ENCODE measurements around the gene GLOD5.

Gene GLOD5

GRCh38 chrX:48786341-48786800 lies 24.8 kb downstream of the GLOD5 start, which contains the start of gene GATA1:
Gene GATA1, plus strand, starts transcription at chrX:48786590. Its CDS starts 4,520 bp downstream, at chrX:48791110.
- TF ChIP-seq, protein P1, sequence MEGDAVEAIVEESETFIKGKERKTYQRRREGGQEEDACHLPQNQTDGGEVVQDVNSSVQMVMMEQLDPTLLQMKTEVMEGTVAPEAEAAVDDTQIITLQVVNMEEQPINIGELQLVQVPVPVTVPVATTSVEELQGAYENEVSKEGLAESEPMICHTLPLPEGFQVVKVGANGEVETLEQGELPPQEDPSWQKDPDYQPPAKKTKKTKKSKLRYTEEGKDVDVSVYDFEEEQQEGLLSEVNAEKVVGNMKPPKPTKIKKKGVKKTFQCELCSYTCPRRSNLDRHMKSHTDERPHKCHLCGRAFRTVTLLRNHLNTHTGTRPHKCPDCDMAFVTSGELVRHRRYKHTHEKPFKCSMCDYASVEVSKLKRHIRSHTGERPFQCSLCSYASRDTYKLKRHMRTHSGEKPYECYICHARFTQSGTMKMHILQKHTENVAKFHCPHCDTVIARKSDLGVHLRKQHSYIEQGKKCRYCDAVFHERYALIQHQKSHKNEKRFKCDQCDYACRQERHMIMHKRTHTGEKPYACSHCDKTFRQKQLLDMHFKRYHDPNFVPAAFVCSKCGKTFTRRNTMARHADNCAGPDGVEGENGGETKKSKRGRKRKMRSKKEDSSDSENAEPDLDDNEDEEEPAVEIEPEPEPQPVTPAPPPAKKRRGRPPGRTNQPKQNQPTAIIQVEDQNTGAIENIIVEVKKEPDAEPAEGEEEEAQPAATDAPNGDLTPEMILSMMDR (conservative IDR thresholded peaks at IDR 0.05; ENCODE audit: low read depth, low read length): no peak
- no peak within 1 kb of the TSS for H3K4me3 ChIP-seq (ENCODE audit: low read length)
- no peak for DNase-seq (ENCODE audit: low read depth)

- no peak for DNase-seq (ENCODE audit: low read depth)
- TF ChIP-seq, protein P1 (conservative IDR thresholded peaks at IDR 0.05; ENCODE audit: low read depth, low read length): no peak
- no peak overlapping the region for H3K4me3 ChIP-seq (ENCODE audit: low read length)
Measured at GRCh38 chrX:48786825-48787504, 25.4 kb downstream of the GLOD5 start.

- no peak for DNase-seq (ENCODE audit: low read depth)
- no peak overlapping the region for H3K4me3 ChIP-seq (ENCODE audit: low read length)
- TF ChIP-seq, protein P1 (conservative IDR thresholded peaks at IDR 0.05; ENCODE audit: low read depth, low read length): no peak
Measured at GRCh38 chrX:48787505-48788443, 26.2 kb downstream of the GLOD5 start.

DNA sequence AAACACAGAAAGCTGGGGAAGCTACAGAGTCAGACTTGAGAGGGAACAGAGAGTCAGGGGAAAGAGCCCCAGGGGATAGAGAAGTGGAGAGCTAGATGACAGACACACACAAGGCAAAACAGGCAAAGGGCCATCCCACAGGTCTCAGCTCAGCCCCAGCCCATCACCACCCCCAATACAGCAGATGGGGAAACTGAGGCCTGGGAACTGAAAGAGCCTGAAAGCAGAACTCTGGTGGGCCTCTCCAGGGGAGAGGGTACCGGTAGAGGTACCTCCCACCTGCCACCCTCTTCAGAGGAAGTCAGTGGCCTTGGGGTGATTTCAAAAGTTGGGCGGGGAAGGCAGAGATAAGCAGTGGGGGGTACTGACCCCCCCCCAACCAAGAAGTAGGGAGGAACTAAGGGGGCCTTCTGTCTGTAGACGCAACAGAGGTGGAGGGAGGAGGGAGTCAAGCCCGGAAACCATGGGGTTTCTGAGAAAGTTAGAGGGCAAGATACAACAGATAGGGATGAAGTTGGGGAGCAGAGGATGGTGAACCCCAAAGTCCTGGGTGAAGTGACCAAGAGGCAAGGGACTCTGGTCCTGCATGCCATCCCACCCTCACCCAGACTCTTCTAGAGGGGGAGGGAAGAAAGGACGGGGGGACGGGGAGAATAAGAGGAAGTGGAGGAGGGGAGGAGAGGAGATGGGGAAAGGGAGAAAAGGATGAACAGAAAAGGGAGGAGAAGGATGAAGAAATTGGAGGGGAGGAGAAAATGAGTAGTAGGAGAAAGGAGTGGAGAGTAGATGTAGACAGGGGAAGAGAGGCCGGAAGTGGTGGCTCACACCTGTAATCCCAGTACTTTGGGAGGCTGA lies 28.0 kb downstream of the GLOD5 start:
- no peak overlapping the region for H3K4me3 ChIP-seq (ENCODE audit: low read length)
- TF ChIP-seq, protein P1 (conservative IDR thresholded peaks at IDR 0.05; ENCODE audit: low read depth, low read length): no peak
- no peak for DNase-seq (ENCODE audit: low read depth)

GRCh38 chrX:48790477-48790876 lies 28.9 kb downstream of the GLOD5 start:
- H3K4me3 ChIP-seq (ENCODE audit: low read length): no peak overlapping the region
- DNase-seq (ENCODE audit: low read depth): no peak
- TF ChIP-seq, protein P1 (conservative IDR thresholded peaks at IDR 0.05; ENCODE audit: low read depth, low read length): no peak

DNA sequence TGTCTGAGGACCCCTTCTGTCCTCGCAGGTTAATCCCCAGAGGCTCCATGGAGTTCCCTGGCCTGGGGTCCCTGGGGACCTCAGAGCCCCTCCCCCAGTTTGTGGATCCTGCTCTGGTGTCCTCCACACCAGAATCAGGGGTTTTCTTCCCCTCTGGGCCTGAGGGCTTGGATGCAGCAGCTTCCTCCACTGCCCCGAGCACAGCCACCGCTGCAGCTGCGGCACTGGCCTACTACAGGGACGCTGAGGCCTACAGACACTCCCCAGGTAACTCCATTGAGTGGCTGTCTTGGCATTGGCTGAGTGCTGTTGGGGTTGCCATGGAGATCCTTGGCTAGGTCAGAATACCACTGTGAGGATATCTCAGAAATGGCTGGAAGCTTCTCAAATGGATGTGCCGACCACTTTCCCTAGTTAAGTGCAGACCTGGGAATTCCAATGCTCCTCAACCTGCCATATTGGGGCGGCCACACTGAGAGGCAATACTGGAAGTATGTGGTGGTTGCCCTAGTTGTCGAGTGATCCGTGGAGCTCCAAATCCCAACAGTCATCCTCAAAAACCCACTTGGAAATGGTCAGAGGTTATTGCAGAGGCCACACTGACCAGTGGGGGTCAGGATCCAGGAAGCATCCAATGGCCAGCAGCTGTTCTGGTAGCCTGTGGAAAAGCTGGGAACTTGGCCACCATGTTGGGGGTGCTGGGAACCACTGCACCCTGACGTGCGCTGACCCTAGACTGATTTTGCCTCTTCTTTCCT lies 29.7 kb downstream of the GLOD5 start:
- TF ChIP-seq, protein P1 (conservative IDR thresholded peaks at IDR 0.05; ENCODE audit: low read depth, low read length): no peak
- no peak overlapping the region for H3K4me3 ChIP-seq (ENCODE audit: low read length)
- DNase-seq (ENCODE audit: low read depth): no peak

Data from retinal pigment epithelial cell (primary cell).